ENCODE measurements around the gene HSD17B12.

The HSD17B12 gene

DNA sequence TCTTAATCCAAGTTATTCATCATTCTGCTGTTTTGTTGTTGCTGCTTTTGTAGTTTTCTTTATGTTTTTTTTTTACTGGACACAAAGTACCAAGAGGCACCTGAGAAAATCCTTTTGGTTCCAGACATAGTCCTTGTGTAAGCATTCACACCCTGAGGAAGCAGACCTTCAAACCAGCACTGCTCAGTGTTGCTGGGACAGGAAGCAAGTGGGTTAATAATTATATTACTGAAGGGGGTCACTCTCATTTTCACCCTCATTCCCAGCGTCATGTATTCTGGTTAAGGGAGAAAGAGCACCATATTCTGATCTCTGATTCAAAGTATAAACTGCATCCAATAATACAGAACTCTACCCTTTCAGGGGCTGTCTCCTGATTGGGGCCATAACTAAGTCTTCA lies 194.2 kb downstream of the HSD17B12 start:
- no peak for DNase-seq

DNA sequence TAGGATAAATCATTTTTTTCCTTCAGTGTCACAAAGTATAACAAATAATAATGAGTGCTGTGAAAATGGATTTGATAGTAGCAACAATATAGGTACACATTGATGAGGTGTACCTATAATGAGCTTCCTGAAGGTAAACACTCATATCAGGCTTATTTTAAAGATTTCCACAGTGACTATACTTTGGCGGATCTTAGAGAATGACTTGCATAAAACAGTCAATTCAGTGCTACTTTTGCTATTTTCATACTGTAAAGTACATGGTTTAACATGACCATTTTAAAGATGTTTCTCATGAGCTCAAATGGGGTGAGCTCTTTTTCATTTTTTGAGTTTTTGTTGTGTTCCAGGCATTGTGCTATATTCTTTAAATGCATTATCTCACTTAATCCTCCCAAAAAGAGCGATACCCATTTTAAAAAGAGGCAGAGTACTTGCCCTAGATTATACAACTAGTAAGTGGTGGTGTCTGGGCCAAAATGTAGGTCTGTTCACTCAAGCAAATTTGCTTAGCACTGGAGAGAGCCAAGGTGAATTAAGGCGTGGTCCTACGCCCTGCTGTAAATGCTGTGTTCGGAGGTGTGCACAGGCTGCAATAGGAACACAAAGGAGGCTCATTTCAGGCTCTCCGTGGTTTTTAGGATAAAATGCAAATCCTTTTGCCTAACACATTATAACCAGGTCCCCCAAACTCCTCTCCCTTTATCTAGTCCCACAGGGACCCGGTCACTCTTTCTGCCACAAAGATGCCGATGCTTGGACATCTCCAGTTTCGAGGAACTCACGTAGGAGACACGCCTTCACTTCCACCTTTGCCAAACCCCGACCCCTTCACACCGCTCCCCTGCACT lies 199.5 kb downstream of the HSD17B12 start:
- DNase-seq: no peak

DNA sequence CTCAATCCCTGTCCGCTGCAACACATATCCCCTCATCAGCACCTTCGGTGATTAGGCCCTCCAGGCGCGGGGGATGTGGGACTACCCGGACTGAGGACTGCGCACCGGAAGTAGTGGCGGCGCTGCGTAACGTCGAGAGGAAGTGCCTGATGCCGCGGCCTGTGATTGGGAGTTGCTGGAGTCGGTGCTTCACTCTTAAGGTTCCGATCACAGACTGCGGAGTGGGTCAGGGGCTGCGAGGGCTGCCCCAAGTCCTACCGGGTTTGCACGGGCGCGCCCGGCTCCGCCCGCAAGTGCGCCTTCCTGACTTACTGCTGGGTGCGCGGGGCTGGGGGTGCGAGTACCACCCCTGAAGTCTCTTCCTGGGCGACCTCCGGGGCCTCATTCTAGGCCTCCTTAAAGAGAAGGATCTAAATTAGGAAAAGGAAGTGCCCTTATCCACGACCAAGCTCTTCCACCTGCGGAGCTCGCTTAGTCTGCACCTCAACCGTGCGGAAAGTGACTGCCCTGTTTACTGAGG lies 200.2 kb downstream of the HSD17B12 start, which contains the start of gene ALKBH3:
TSS of gene ALKBH3 (plus strand) at position 192 of the 520 bp plus-strand sequence. CDS start 1,822 bp downstream, outside the sequence.
- peak; percentile 77 for DNase-seq

DNA sequence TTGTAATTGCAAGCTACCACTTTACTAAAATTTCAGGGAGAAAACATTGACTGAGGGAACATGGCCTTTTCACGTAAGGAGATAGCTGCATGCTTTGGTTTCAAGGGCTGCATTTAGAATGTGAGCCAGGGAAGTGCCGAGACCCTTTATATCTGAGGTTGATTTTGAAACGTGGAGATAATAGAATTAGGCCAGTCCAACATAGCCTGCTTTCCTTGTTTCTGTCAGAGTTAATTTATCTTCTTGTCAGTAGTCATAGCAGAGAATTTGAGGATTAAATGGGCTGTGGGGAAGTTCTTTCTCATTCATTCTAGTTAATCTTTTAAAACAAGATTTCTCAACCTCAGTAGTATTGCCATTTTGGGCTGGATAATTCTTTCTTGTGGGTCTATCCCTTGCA lies 212.3 kb downstream of the HSD17B12 start:
- DNase-seq: no peak

DNA sequence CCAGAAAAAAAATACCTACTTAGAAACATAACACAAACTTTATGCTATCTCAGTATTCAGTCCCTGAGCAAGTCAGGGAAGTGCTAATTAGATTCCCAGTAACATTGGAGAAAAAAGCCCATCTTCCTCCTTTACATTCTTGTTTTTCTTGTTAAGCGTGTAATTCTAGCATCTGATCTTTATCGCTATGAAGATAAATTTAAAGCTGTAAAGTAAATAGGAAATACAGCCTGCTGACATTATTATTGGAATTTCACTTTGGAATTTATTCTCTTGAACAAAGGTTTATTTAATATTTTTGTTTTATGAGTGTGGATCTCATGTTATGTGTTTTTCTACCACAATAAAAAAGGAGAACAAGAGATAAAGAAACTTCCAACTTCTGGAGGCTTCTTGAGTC lies 214.0 kb downstream of the HSD17B12 start:
- DNase-seq: no peak

DNA sequence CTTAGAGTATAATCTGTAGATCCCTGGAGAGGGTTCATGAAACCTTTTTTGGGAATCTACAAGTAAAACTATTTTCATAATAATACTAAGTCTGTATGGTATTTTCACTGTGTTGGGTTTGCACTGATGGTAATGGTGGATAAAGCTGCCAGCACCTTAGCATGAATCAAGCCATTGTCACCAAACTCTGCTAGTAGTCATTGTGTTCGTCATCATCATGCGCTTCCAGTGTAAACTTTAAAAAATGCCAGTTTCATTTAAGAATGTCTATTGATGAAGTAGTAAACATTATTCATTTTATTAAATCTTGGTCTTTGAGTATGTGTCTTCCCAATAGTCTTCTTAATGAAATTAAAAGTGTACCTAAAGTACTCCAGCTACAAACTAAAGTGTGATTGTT lies 215.1 kb downstream of the HSD17B12 start:
- DNase-seq: no peak

DNA sequence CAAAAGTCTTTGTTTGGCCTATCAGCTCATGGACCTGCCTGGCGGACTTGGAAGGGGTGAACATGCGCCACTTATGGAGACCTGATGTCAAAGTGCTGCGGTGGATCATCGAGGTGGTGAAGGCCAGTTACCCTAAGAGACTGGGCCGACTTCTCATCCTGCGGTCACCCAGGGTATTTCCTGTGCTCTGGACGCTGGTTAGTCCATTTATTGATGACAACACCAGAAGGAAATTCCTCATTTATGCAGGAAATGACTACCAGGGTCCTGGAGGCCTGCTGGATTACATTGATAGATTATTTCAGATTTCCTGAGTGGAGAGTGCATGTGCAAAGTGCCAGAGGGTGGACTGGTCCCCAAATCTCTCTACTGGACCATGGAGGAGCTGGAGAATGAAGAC lies 218.0 kb downstream of the HSD17B12 start:
- DNase-seq: no peak

DNA sequence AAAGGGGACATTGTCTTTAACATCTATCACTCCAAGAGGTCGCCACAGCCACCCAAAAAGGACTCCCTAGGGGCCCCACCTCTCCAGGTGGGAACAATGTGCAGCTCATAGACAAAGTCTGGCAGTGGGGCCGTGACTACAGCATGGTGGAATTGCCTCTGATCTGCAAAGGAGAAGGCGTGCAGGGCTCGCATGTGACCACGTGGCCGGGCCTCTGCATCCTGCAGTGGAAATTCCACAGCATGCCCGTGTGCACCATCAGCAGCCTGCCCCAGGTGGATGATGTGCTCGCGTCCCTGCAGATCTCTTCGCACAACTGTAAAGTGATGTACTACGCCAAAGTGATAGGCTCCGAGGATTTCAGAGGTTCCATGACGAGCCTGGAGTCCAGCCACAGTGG lies 218.6 kb downstream of the HSD17B12 start:
- no peak for DNase-seq

DNA sequence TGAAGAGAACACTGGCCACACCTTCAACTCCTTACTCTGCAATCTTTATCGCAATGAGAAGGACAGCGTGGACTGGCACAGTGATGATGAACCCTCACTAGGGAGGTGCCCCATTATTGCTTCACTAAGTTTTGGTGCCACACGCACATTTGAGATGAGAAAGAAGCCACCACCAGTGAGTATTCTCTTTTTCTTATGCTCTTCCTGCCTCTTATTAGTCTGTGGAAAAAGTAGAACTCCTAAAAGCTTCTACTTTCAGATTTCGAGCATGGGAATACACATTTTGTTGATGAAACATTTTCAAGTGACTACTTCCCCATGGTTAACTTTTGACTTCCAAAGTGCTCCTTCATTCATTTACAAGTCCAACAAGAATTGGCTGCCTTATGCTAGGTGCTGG lies 221.0 kb downstream of the HSD17B12 start:
- no peak for DNase-seq

DNA sequence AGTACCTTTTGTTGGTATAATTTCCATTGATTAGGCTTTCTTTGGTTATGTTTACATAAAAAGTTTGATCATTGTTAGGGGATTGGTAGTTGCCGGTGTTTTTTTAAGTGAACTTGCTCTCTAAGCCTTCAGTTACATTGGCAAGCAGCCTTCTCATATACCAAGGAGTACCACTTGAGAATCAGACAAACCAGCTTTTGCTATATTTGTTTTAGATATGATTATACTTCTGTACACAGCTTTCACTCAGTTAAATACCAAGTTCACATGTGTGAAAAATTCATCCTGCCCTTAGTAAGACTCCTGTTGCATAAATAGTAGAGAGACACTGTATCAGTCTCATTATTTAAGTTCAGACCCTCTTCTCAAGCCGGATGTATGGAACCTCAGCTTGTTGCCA lies 222.5 kb downstream of the HSD17B12 start:
- DNase-seq: no peak

DNA sequence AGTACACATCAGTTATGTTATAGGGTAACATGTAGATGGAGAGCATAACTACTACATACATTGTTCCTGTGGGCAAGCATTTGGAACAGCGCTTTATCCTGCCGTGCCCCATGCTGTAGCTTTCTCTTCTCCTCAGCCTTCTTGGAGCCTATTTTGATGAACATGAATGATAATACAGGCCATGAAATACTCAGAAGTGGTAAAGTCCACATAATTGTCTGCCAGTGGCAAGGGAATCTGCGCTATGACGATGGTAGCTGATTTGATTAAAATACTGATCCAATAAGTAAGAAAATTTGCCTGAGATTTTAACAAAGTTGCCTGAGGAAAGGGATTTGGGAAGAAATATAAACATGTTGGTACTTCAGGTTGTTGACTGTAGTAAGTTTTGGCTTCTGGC lies 223.4 kb downstream of the HSD17B12 start:
- no peak for DNase-seq

DNA sequence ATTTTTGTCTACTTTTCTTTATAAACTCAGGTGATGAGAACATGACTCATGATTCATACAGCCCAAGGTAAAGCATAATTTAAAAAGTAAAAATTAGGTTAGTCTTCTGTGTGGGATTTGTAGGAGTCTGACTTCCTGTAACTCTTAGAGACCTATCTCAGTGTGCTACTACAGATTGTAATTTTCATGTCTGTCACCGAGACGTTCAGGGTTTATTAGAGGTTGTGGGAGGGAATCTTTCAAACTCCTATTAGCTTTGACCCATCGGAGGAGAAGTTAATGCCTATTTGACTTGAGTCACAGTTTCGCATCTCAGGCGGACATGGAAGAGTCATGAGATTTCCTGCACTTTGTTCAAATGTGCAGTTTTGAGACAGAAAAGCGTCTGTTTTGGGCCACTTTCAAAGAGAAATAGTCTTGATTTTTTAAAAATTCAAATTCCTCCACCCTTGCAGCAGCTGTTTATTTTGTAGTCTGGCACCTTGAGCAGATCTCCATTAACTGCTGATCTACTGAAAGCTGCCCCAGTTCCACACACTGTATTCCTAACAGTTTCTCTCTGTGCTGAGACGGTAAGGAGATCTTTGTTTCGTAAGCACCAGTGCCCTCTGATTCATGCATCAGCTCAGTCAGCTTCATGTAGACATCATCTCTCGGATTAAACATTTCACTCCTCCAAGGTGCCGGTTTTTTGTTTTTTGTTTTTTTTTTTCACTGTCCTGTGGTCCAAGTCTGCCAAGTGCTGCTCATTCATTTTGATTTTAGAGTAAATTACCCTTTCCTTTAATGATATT lies 224.4 kb downstream of the HSD17B12 start:
- no peak for DNase-seq

DNA sequence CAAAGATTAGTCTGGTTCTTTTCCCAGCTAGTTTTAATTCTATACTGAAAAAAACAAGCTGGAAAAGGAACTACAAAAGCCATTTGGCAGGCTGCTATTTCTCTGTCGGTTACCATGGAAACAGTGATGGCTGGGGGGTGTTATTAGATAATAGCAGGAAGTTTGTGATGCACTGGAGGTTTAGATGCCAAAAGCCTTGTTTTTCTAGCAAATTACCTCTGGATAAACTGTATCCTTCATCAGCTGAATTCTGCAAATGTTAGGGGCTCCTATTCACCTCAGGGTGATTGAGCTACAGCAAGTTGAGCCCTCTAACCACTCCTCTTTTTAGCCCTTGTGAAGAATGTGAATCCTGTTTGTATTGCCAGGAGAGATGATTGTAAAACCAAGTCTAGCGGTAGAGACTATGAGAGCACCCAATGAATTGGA lies 225.3 kb downstream of the HSD17B12 start:
- DNase-seq: no peak

Measured in T1000 (cell line).